ENCODE data around the gene NUMBL.

GRCh38 chr19:40688987-40689338 is 1.5 kb downstream of the NUMBL start:
- TF ChIP-seq MAFK (IDR thresholded peaks at IDR 0.05; ENCODE audit: low read depth, low read length) (no peak), FOS (IDR thresholded peaks at IDR 0.05; ENCODE audit: low read depth, low read length) (no peak), RAD21 (IDR thresholded peaks at IDR 0.05; ENCODE audit: low read length) (no peak), POLR2A (IDR thresholded peaks at IDR 0.05; ENCODE audit: low read depth, low read length) (no peak), SMC3 (IDR thresholded peaks at IDR 0.05; ENCODE audit: low read depth, low read length) (no peak), MXI1 (IDR thresholded peaks at IDR 0.05; ENCODE audit: borderline replicate concordance, low read depth, low read length) (no peak), BHLHE40 (IDR thresholded peaks at IDR 0.05; ENCODE audit: low read depth, low read length) (no peak), RCOR1 (IDR thresholded peaks at IDR 0.05; ENCODE audit: insufficient replicate concordance, low read length) (no peak), NFE2L2 (IDR thresholded peaks at IDR 0.05; ENCODE audit: low read depth, low read length) (no peak)
- TF ChIP-seq, protein P1, sequence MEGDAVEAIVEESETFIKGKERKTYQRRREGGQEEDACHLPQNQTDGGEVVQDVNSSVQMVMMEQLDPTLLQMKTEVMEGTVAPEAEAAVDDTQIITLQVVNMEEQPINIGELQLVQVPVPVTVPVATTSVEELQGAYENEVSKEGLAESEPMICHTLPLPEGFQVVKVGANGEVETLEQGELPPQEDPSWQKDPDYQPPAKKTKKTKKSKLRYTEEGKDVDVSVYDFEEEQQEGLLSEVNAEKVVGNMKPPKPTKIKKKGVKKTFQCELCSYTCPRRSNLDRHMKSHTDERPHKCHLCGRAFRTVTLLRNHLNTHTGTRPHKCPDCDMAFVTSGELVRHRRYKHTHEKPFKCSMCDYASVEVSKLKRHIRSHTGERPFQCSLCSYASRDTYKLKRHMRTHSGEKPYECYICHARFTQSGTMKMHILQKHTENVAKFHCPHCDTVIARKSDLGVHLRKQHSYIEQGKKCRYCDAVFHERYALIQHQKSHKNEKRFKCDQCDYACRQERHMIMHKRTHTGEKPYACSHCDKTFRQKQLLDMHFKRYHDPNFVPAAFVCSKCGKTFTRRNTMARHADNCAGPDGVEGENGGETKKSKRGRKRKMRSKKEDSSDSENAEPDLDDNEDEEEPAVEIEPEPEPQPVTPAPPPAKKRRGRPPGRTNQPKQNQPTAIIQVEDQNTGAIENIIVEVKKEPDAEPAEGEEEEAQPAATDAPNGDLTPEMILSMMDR (conservative IDR thresholded peaks at IDR 0.05; ENCODE audit: low read depth, low read length), result no peak
- TF ChIP-seq, protein P2, sequence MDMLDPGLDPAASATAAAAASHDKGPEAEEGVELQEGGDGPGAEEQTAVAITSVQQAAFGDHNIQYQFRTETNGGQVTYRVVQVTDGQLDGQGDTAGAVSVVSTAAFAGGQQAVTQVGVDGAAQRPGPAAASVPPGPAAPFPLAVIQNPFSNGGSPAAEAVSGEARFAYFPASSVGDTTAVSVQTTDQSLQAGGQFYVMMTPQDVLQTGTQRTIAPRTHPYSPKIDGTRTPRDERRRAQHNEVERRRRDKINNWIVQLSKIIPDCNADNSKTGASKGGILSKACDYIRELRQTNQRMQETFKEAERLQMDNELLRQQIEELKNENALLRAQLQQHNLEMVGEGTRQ (IDR thresholded peaks at IDR 0.05; ENCODE audit: low read depth, low read length), result no peak
